ENCODE measurements around the gene CAMK2D. TPM values are rescaled to one million over a fixed set of nuclear protein-coding genes. Genes with fewer than 3 reads are reported as not detected.

CAMK2D gene
- total and polyA plus RNA-seq, 4 experiments from 2014 or later, result 15.5 to 36.4 (median 24.0) TPM

GRCh38 chr4:113512880-113513279 is 248.7 kb downstream of the CAMK2D start:
- peaks cover 59 to 68% of the 10 kb centered on the region in 2 donors for H3K36me3 Mint-ChIP-seq
- H3K9me3 ChIP-seq (ENCODE audit: control insufficient read depth in 1 of 2, low read length in 2 of 2), result no peaks in the 10 kb centered on the region
- no peaks in the 10 kb centered on the region for H3K9me3 Mint-ChIP-seq
- no peak overlapping the region for H3K4me3 ChIP-seq (ENCODE audit: low read length in 2 of 2)
- no peaks in the 10 kb centered on the region for H3K4me1 Mint-ChIP-seq
- no peak overlapping the region for H3K27ac Mint-ChIP-seq
- no peak for DNase-seq
- no peaks in the 10 kb centered on the region for H3K4me1 ChIP-seq (ENCODE audit: insufficient read depth, low read length)
- intact Hi-C loops (cut with micrococcal nuclease), result no loop called here
- POLR2A ChIA-PET (ENCODE audit: partially characterized antibody), result no interaction called here
- no peak overlapping the region for H3K4me3 Mint-ChIP-seq
- H3K27me3 ChIP-seq (ENCODE audit: insufficient read depth, low read length), result no peaks in the 10 kb centered on the region
- CTCF ChIA-PET (ENCODE audit: partially characterized antibody), result no interaction called here
- H3K36me3 ChIP-seq (ENCODE audit: insufficient read depth, low read length), result peaks cover 26% of the 10 kb centered on the region
- H3K27ac ChIP-seq (ENCODE audit: low read depth, low read length), result no peak overlapping the region
- H3K27me3 Mint-ChIP-seq, result no peaks in the 10 kb centered on the region

GRCh38 chr4:113511944-113512343 is 249.6 kb downstream of the CAMK2D start:
- Mint-ChIP-seq H3K27ac (no peak overlapping the region), H3K9me3 (no peaks in the 10 kb centered on the region), H3K4me1 (no peaks in the 10 kb centered on the region), H3K27me3 (no peaks in the 10 kb centered on the region), H3K36me3 (peaks cover 54 to 66% of the 10 kb centered on the region in 2 donors), H3K4me3 (no peak overlapping the region)
- POLR2A ChIA-PET (ENCODE audit: partially characterized antibody), result no interaction called here
- CTCF ChIA-PET (ENCODE audit: partially characterized antibody), result no interaction called here
- H3K36me3 ChIP-seq (ENCODE audit: insufficient read depth, low read length), result peaks cover 26% of the 10 kb centered on the region
- no peaks in the 10 kb centered on the region for H3K27me3 ChIP-seq (ENCODE audit: insufficient read depth, low read length)
- H3K27ac ChIP-seq (ENCODE audit: low read depth, low read length), result no peak overlapping the region
- H3K9me3 ChIP-seq (ENCODE audit: control insufficient read depth in 1 of 2, low read length in 2 of 2), result no peaks in the 10 kb centered on the region
- DNase-seq, result no peak
- H3K4me3 ChIP-seq (ENCODE audit: low read length in 2 of 2), result no peak overlapping the region
- no peaks in the 10 kb centered on the region for H3K4me1 ChIP-seq (ENCODE audit: insufficient read depth, low read length)
- intact Hi-C loops (cut with micrococcal nuclease), result no loop called here

GRCh38 chr4:113509851-113510250 is 251.7 kb downstream of the CAMK2D start:
- Mint-ChIP-seq H3K27me3 (no peaks in the 10 kb centered on the region), H3K27ac (no peak overlapping the region), H3K36me3 (peaks cover 64 to 66% of the 10 kb centered on the region in 2 donors), H3K9me3 (no peaks in the 10 kb centered on the region), H3K4me3 (no peak overlapping the region), H3K4me1 (no peaks in the 10 kb centered on the region)
- CTCF ChIA-PET (ENCODE audit: partially characterized antibody), result no interaction called here
- Histone ChIP-seq H3K27me3 (ENCODE audit: insufficient read depth, low read length) (no peaks in the 10 kb centered on the region), H3K4me1 (ENCODE audit: insufficient read depth, low read length) (no peaks in the 10 kb centered on the region), H3K9me3 (ENCODE audit: control insufficient read depth in 1 of 2, low read length in 2 of 2) (no peaks in the 10 kb centered on the region), H3K4me3 (ENCODE audit: low read length in 2 of 2) (no peak overlapping the region), H3K36me3 (ENCODE audit: insufficient read depth, low read length) (peaks cover 24% of the 10 kb centered on the region), H3K27ac (ENCODE audit: low read depth, low read length) (no peak overlapping the region)
- POLR2A ChIA-PET (ENCODE audit: partially characterized antibody), result no interaction called here
- no peak for DNase-seq
- intact Hi-C loops (cut with micrococcal nuclease), result no loop called here

GRCh38 chr4:113505044-113505443 is 256.5 kb downstream of the CAMK2D start:
- CTCF ChIA-PET (ENCODE audit: partially characterized antibody), result interaction anchor here (1.0 kb wide), 1 partner anchor 10 kb away, joined by 3 read pairs; no protein-coding TSS in a partner anchor
- H3K9me3 ChIP-seq (ENCODE audit: control insufficient read depth in 1 of 2, low read length in 2 of 2), result no peaks in the 10 kb centered on the region
- POLR2A ChIA-PET (ENCODE audit: partially characterized antibody), result no interaction called here
- peaks cover 3% of the 10 kb centered on the region for H3K36me3 ChIP-seq (ENCODE audit: insufficient read depth, low read length)
- no peaks in the 10 kb centered on the region for H3K27me3 ChIP-seq (ENCODE audit: insufficient read depth, low read length)
- no peak overlapping the region for H3K4me3 ChIP-seq (ENCODE audit: low read length in 2 of 2)
- no peaks in the 10 kb centered on the region for H3K9me3 Mint-ChIP-seq
- peaks cover 49 to 53% of the 10 kb centered on the region in 2 donors for H3K36me3 Mint-ChIP-seq
- H3K27ac Mint-ChIP-seq, result peak overlapping the region in 1 of 7 donors; percentile 23
- intact Hi-C loops (cut with micrococcal nuclease), result no loop called here
- no peaks in the 10 kb centered on the region for H3K4me1 Mint-ChIP-seq
- no peaks in the 10 kb centered on the region for H3K27me3 Mint-ChIP-seq
- no peak for DNase-seq
- H3K4me1 ChIP-seq (ENCODE audit: insufficient read depth, low read length), result no peaks in the 10 kb centered on the region
- H3K4me3 Mint-ChIP-seq, result no peak overlapping the region
- H3K27ac ChIP-seq (ENCODE audit: low read depth, low read length), result no peak overlapping the region

GRCh38 chr4:113504422-113504821 is 257.1 kb downstream of the CAMK2D start:
- CTCF ChIA-PET (ENCODE audit: partially characterized antibody), result no interaction called here
- no peaks in the 10 kb centered on the region for H3K9me3 Mint-ChIP-seq

GRCh38 chr4:113503691-113504090 is 257.8 kb downstream of the CAMK2D start:
- ChIA-PET POLR2A (ENCODE audit: partially characterized antibody) (no interaction called here), CTCF (ENCODE audit: partially characterized antibody) (no interaction called here)
- intact Hi-C loops (cut with micrococcal nuclease), result no loop called here

More at GRCh38 chr4:113504422-113504821, 257.1 kb downstream of the CAMK2D start:
- Mint-ChIP-seq H3K27me3 (no peaks in the 10 kb centered on the region), H3K27ac (no peak overlapping the region), H3K4me3 (no peak overlapping the region), H3K36me3 (peaks cover 47 to 58% of the 10 kb centered on the region in 2 donors), H3K4me1 (no peaks in the 10 kb centered on the region)
- POLR2A ChIA-PET (ENCODE audit: partially characterized antibody), result no interaction called here
- no peak for DNase-seq
- Histone ChIP-seq H3K9me3 (ENCODE audit: control insufficient read depth in 1 of 2, low read length in 2 of 2) (no peaks in the 10 kb centered on the region), H3K27ac (ENCODE audit: low read depth, low read length) (no peak overlapping the region), H3K4me1 (ENCODE audit: insufficient read depth, low read length) (no peaks in the 10 kb centered on the region), H3K36me3 (ENCODE audit: insufficient read depth, low read length) (peaks cover 3% of the 10 kb centered on the region), H3K27me3 (ENCODE audit: insufficient read depth, low read length) (no peaks in the 10 kb centered on the region), H3K4me3 (ENCODE audit: low read length in 2 of 2) (no peak overlapping the region)
- intact Hi-C loops (cut with micrococcal nuclease), result no loop called here

GRCh38 chr4:113502906-113503305 is 258.6 kb downstream of the CAMK2D start:
- Mint-ChIP-seq H3K36me3 (peaks cover 48 to 58% of the 10 kb centered on the region in 2 donors), H3K4me1 (no peaks in the 10 kb centered on the region), H3K9me3 (no peaks in the 10 kb centered on the region), H3K4me3 (no peak overlapping the region), H3K27me3 (no peaks in the 10 kb centered on the region), H3K27ac (no peak overlapping the region)
- H3K4me3 ChIP-seq (ENCODE audit: low read length in 2 of 2), result no peak overlapping the region
- H3K27ac ChIP-seq (ENCODE audit: low read depth, low read length), result no peak overlapping the region
- no peaks in the 10 kb centered on the region for H3K27me3 ChIP-seq (ENCODE audit: insufficient read depth, low read length)
- ChIA-PET POLR2A (ENCODE audit: partially characterized antibody) (no interaction called here), CTCF (ENCODE audit: partially characterized antibody) (no interaction called here)
- no peak for DNase-seq
- H3K9me3 ChIP-seq (ENCODE audit: control insufficient read depth in 1 of 2, low read length in 2 of 2), result no peaks in the 10 kb centered on the region
- peaks cover 3% of the 10 kb centered on the region for H3K36me3 ChIP-seq (ENCODE audit: insufficient read depth, low read length)
- no peaks in the 10 kb centered on the region for H3K4me1 ChIP-seq (ENCODE audit: insufficient read depth, low read length)
- intact Hi-C loops (cut with micrococcal nuclease), result no loop called here

More at GRCh38 chr4:113503691-113504090, 257.8 kb downstream of the CAMK2D start:
- Histone ChIP-seq H3K27ac (ENCODE audit: low read depth, low read length) (no peak overlapping the region), H3K4me1 (ENCODE audit: insufficient read depth, low read length) (no peaks in the 10 kb centered on the region), H3K27me3 (ENCODE audit: insufficient read depth, low read length) (no peaks in the 10 kb centered on the region), H3K36me3 (ENCODE audit: insufficient read depth, low read length) (peaks cover 3% of the 10 kb centered on the region), H3K4me3 (ENCODE audit: low read length in 2 of 2) (no peak overlapping the region), H3K9me3 (ENCODE audit: control insufficient read depth in 1 of 2, low read length in 2 of 2) (no peaks in the 10 kb centered on the region)
- Mint-ChIP-seq H3K4me3 (no peak overlapping the region), H3K4me1 (no peaks in the 10 kb centered on the region), H3K9me3 (no peaks in the 10 kb centered on the region), H3K27me3 (no peaks in the 10 kb centered on the region), H3K27ac (no peak overlapping the region), H3K36me3 (peaks cover 49 to 60% of the 10 kb centered on the region in 2 donors)
- no peak for DNase-seq

- H3K4me3 ChIP-seq (ENCODE audit: low read length in 2 of 2), result no peak overlapping the region
- no peak for DNase-seq
- peaks cover 49 to 62% of the 10 kb centered on the region in 2 donors for H3K36me3 Mint-ChIP-seq
- H3K27me3 ChIP-seq (ENCODE audit: insufficient read depth, low read length), result no peaks in the 10 kb centered on the region
- no peak overlapping the region for H3K27ac Mint-ChIP-seq
- H3K36me3 ChIP-seq (ENCODE audit: insufficient read depth, low read length), result peaks cover 3% of the 10 kb centered on the region
- no peaks in the 10 kb centered on the region for H3K9me3 Mint-ChIP-seq
- H3K4me1 ChIP-seq (ENCODE audit: insufficient read depth, low read length), result no peaks in the 10 kb centered on the region
- no peaks in the 10 kb centered on the region for H3K9me3 ChIP-seq (ENCODE audit: control insufficient read depth in 1 of 2, low read length in 2 of 2)
- no peaks in the 10 kb centered on the region for H3K27me3 Mint-ChIP-seq
- no peak overlapping the region for H3K27ac ChIP-seq (ENCODE audit: low read depth, low read length)
- H3K4me1 Mint-ChIP-seq, result no peaks in the 10 kb centered on the region
- CTCF ChIA-PET (ENCODE audit: partially characterized antibody), result no interaction called here
- H3K4me3 Mint-ChIP-seq, result no peak overlapping the region
- POLR2A ChIA-PET (ENCODE audit: partially characterized antibody), result no interaction called here
- intact Hi-C loops (cut with micrococcal nuclease), result no loop called here
Observed at GRCh38 chr4:113502476-113502875, 259.1 kb downstream of the CAMK2D start.

All from CD4-positive, alpha-beta memory T cell (primary cell).